DMS53 (cell line): ENCODE results near the gene TM9SF1.
"Not testable (repeated sequence)": the region's sequence is repeated elsewhere in the genome, so short reads cannot be mapped to it uniquely, and the experiment has no call there.

Experiments used
- DNase-seq: peaks from one replicate; lab custom pipeline; 2025; lab: John Stamatoyannopoulos, UW

TM9SF1 gene

GRCh38 chr14:24226473-24226872, 31.2 kb upstream of the TM9SF1 start:
- no peak for DNase-seq

DNA sequence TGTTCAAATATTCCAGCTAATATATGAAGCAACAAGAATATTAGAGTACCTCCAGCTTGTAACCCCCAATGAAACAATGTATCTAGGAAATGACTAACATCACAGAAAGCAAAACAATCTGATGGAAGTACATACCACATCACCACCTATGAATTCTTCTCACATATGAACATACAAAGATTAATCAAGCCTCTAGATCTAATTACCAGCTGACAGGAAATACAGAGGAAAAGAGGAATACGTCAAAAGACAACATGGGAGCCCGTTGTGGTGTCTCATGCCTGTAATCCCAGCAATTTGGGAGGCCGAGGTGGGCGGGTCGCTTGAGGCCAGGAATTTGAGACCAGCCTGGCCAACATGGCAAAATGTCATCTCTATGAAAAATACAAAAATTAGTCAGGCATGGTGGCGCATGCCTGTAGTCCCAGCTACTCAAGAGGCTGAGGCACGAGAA, 29.4 kb upstream of the TM9SF1 start:
- DNase-seq, result no peak

DNA sequence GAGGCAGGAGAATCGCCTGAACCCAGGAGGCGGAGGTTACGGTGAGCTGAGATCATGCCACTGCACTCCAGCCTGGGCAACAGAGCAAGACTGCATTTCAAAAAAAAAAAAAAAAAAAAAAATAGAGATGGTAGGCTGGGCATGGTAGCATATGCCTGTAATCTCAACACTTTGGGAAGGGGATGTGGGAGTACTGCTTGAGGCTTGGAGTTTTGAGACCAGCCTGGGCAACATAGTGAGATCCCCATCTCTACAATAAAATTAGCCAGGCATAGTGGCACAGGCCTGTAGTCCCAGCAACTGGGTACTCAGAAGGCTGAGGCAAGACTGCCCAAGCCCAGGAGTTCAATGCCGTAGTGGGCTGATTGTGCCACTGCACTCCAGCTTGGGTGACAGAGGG, 27.7 kb upstream of the TM9SF1 start:
- DNase-seq, result not testable (repeated sequence)

- no peak for DNase-seq
These were observed 24.3 kb upstream of the TM9SF1 start for GRCh38 chr14:24219521-24219920.

GRCh38 chr14:24219080-24219479, 23.8 kb upstream of the TM9SF1 start:
- no peak for DNase-seq

- not testable (repeated sequence) for DNase-seq
These were observed 21.6 kb upstream of the TM9SF1 start for GRCh38 chr14:24216876-24217275.

- no peak for DNase-seq
These were observed 21.1 kb upstream of the TM9SF1 start for GRCh38 chr14:24216345-24216699.

GRCh38 chr14:24215495-24216344, 20.5 kb upstream of the TM9SF1 start, which contains the start of gene MDP1:
MDP1 (minus strand) TSS chr14:24216066; CDS start chr14:24215955, 111 bp downstream.
- peak; percentile 91 for DNase-seq

GRCh38 chr14:24213866-24214662, 18.8 kb upstream of the TM9SF1 start:
- no peak for DNase-seq

GRCh38 chr14:24212924-24213865, 18.0 kb upstream of the TM9SF1 start, which contains the start of gene CHMP4A:
CHMP4A (minus strand) TSS chr14:24213488; CDS start chr14:24213439, 49 bp downstream.
- DNase-seq, result peak; percentile 96

- DNase-seq, result no peak
These were observed 16.1 kb upstream of the TM9SF1 start for GRCh38 chr14:24211311-24211710.

DNA sequence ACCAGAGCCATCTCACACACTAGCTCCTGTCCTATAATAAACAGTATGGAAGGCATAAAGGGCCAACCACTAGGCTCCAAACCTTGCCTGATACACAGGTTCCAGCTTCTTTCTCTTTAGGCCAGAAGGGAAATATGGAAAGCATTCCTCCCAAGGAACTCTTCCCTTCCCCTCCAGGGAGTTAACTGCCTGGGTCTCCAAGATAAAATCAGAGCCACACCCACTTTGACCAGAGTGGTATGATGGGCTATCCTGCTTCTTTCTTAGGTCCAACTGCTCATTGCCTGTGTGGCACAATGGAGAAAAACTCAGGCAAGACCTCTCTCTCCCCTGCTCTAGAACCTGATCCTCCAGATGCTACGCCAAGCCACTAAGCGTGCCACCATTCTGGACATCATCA, 12.4 kb upstream of the TM9SF1 start:
- DNase-seq, result no peak

DNA sequence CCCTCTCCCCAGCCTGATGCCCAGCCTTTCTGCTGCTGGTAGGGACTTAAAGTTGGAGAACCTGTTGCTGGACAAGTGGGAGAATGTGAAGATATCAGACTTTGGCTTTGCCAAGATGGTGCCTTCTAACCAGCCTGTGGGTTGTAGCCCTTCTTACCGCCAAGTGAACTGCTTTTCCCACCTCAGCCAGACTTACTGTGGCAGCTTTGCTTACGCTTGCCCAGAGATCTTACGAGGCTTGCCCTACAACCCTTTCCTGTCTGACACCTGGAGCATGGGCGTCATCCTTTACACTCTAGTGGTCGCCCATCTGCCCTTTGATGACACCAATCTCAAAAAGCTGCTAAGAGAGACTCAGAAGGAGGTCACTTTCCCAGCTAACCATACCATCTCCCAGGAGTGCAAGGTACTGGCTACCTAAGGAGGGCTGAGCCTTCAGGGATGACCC, 11.9 kb upstream of the TM9SF1 start:
- DNase-seq, result no peak

GRCh38 chr14:24206260-24207103, 11.2 kb upstream of the TM9SF1 start:
- DNase-seq, result no peak

- no peak for DNase-seq
These were observed 9.2 kb upstream of the TM9SF1 start for GRCh38 chr14:24204163-24205146.

DNA sequence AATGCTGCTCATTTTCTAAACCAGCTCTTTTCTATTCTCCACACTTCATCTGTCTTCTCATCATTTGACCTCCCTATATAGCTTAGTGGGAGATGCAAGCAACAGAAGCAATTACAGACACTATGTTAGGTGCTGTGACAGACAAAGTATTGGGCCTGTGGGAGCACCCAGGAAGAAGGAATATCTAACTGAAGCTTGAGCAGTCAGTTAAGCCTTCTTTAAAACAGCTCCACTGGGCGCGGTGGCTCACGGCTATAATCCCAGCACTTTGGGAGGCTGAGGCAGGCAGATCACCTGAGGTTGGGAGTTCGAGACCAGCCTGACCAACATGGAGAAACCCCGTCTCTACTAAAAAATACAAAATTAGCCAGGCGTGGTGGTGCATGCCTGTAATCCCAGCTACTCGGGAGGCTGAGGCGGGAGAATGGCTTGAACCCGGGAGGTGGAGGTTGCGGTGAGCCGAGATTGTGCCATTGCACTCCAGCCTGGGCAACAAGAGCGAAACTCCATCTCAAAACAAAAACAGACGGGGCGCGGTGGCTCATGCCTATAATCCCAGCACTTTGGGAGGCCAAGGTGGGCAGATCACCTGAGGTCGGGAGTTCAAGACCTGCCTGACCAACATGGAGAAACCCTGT, 8.1 kb upstream of the TM9SF1 start:
- DNase-seq, result not testable (repeated sequence)

DNA sequence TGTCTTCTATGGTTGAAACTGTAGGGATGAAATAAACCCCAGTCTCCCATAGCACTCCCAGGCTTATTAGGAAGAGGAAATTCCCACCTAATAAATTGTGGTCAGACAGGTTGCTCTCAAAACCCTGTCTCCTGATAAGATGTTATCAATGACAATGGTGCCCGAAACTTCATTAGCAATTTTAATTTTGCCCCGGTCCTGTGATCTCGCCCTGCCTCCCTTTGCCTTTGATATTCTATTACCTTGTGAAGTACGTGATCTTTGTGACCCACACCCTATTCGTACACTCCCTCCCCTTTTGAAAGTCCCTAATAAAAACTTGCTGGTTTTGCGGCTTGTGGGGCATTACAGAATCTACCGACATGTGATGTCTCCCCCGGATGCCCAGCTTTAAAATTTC, 7.3 kb upstream of the TM9SF1 start:
- not testable (repeated sequence) for DNase-seq

DNA sequence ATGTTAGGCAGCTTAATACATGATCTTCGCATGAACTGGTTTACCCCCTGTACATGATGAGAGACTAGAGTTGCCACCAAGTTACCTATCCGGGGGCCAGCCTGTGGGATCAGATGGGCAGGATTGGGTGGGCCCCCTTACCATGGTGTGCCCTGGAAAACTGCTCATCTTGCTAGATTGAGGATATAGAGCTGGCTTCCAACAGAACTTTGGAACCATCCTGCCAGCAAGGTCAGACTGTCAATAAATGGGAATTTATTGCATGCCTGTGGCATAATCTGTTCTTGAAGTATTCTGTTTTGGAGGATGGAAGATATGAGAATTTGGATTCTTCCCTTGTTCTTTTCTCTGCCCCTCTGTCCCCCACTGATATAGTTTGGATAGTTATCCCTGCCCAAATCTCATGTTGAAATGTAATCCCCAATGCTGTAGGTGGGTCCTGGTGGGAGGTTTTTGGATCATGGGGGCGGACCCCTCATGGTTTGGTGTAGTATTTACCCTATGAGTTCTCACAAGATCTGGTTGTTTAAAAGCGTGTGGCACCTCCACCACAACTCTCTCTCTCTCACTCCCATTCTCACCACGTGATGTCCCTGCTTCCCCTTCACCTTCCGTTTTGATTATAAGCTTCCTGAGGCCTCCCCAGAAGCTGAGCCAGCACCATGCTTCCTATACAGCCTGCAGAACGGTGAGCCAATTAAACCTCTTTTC, 3.7 kb upstream of the TM9SF1 start:
- no peak for DNase-seq
